ENCODE data around the gene CTNNA2. TPM values are rescaled to one million over a fixed set of nuclear protein-coding genes. Genes with fewer than 3 reads are reported as not detected.

CTNNA2 gene
- total and polyA plus RNA-seq, 7 donors, result 0.03 to 0.36 (median 0.17) TPM; not detected in 4

DNA sequence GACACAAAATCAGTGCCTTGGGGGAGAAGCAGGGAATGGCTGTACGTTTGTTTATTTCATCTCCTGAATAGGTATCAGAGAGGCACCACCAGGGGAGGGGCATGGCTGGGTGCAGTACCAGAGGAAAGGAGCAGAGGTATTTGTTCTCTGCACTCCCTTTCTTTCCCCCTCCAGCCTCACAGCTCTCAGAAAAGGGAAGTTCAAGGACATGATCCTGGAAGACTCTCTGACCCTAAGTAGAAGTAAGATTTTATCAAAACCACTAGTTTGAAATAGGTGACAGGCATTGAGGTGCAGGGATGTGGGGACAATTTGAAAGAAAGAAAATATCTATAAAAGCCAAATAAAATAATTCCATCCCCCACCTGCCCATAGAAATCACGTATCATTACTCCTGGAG, 655.2 kb downstream of the CTNNA2 start:
- no peak overlapping the region for H3K4me3 ChIP-seq
- WGBS, 3 donors, result 18 to 38% (median 33%) methylated on average over 2 of the region's 2 CpGs
- TF ChIP-seq CTCF (IDR thresholded peaks at IDR 0.05), result no peak
- H3K9me3 ChIP-seq, result no peaks in the 10 kb centered on the region
- DNase-seq (no peak), ATAC-seq (no peak)
- no peaks in the 10 kb centered on the region for H3K4me1 ChIP-seq
- no peak overlapping the region for H3K27ac ChIP-seq
- H3K27me3 ChIP-seq (ENCODE audit: insufficient read depth in 3 of 3, low read length in 2 of 3), result no peaks in the 10 kb centered on the region
- intact Hi-C loops (cut with DNase I), result no loop called here
- no peaks in the 10 kb centered on the region for H3K36me3 ChIP-seq (ENCODE audit: insufficient read depth in 1 of 2, low read depth in 1 of 2)

- no peaks in the 10 kb centered on the region for H3K9me3 ChIP-seq
- H3K27me3 ChIP-seq (ENCODE audit: insufficient read depth in 3 of 3, low read length in 2 of 3), result no peaks in the 10 kb centered on the region
- WGBS, 3 donors, result 89 to 92% (median 90%) methylated on average over 7 of the region's 7 CpGs
- DNase-seq, result no peak
- no peak for ATAC-seq
- intact Hi-C loops (cut with DNase I), result no loop called here
- no peak overlapping the region for H3K27ac ChIP-seq
- H3K4me1 ChIP-seq, result no peaks in the 10 kb centered on the region
- H3K36me3 ChIP-seq (ENCODE audit: insufficient read depth in 1 of 2, low read depth in 1 of 2), result no peaks in the 10 kb centered on the region
- no peak for TF ChIP-seq CTCF (IDR thresholded peaks at IDR 0.05)
- no peak overlapping the region for H3K4me3 ChIP-seq
These were observed 656.0 kb downstream of the CTNNA2 start for GRCh38 chr2:80168801-80169200.

DNA sequence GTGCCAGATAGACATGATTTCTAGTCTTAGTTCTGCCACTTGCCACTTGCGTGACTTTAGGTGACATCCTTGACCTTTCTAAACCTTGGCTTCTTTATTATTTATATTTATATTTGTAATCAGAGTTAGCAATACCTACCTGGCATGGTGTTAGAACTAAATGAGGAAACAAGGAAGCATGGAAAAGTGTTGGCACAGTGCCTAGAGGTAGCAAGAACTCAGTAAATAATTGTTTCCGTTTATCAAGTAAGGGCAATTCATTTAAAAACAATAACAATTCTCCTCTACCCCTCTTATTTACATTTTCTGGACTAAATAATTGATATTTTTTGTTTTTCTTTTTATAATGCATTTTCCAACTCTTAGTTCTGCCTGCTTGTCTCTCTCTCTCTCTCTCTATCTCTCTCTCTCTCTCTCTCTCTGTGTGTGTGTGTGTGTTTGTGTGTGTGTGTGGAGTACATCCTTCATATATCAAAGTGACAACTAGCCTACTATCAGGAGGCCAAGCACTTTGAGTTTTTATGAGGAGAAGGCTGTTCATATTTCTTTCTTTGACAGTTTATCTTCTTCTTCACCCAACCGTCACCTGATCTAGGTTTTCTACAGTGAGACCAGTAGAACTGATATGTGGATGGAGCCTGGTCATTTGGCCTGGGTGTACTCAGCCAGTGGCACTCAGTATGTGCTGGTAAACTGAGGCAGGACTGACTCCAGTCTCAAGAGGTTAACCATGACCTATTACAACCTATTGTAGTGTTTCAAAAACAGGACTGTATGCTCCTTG, 657.2 kb downstream of the CTNNA2 start:
- WGBS, 3 donors, result 67 to 76% (median 73%) methylated on average over 3 of the region's 3 CpGs
- no peak for DNase-seq
- intact Hi-C loops (cut with DNase I), result no loop called here
- H3K4me3 ChIP-seq, result no peak overlapping the region
- no peaks in the 10 kb centered on the region for H3K36me3 ChIP-seq (ENCODE audit: insufficient read depth in 1 of 2, low read depth in 1 of 2)
- H3K27me3 ChIP-seq (ENCODE audit: insufficient read depth in 3 of 3, low read length in 2 of 3), result no peaks in the 10 kb centered on the region
- H3K9me3 ChIP-seq, result no peaks in the 10 kb centered on the region
- no peaks in the 10 kb centered on the region for H3K4me1 ChIP-seq
- TF ChIP-seq CTCF (IDR thresholded peaks at IDR 0.05), result no peak
- no peak overlapping the region for H3K27ac ChIP-seq
- ATAC-seq, result no peak

DNA sequence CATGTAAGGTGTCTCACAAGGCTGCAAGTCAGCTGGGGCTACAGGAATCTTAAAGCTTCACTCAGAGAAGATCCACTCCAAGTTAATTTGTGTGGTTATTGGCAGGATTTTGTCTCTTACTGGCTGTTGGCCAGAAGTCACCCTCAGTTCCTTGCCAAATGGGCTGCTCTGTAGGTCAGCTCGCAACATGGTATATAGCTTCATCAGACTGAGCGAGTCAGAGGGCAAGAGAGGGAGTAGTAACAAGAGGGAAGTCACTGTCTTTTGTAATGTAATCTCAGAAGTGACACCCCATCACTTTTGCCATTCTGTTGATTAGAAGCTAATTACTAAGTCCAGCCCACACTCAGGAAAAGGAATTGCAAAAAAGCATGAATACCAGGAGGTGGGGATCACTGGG, 672.2 kb downstream of the CTNNA2 start:
- H3K36me3 ChIP-seq (ENCODE audit: insufficient read depth in 1 of 2, low read depth in 1 of 2), result no peaks in the 10 kb centered on the region
- peaks cover 5% of the 10 kb centered on the region for H3K9me3 ChIP-seq
- TF ChIP-seq CTCF (IDR thresholded peaks at IDR 0.05), result no peak
- no peak overlapping the region for H3K4me3 ChIP-seq
- H3K27ac ChIP-seq, result no peak overlapping the region
- H3K4me1 ChIP-seq, result no peaks in the 10 kb centered on the region
- intact Hi-C loops (cut with DNase I), result no loop called here
- DNase-seq (no peak), ATAC-seq (no peak)
- 49 to 57% (median 52%) methylated on average over 2 of the region's 2 CpGs for WGBS, 3 donors
- H3K27me3 ChIP-seq (ENCODE audit: insufficient read depth in 3 of 3, low read length in 2 of 3), result no peaks in the 10 kb centered on the region

GRCh38 chr2:80186262-80186661, 673.4 kb downstream of the CTNNA2 start:
- Histone ChIP-seq H3K36me3 (ENCODE audit: insufficient read depth in 1 of 2, low read depth in 1 of 2) (no peaks in the 10 kb centered on the region), H3K27me3 (ENCODE audit: insufficient read depth in 3 of 3, low read length in 2 of 3) (no peaks in the 10 kb centered on the region), H3K27ac (no peak overlapping the region), H3K4me3 (no peak overlapping the region), H3K4me1 (no peaks in the 10 kb centered on the region), H3K9me3 (no peaks in the 10 kb centered on the region)
- intact Hi-C loops (cut with DNase I), result no loop called here
- no peak for DNase-seq
- WGBS, 3 donors, result 50 to 71% (median 51%) methylated on average over 2 of the region's 2 CpGs
- no peak for ATAC-seq
- no peak for TF ChIP-seq CTCF (IDR thresholded peaks at IDR 0.05)
